ENCODE results near the gene AGRP. TPM values are rescaled to one million over a fixed set of nuclear protein-coding genes. Genes with fewer than 3 reads are reported as not detected.

The AGRP gene
- total RNA-seq, 4 donors from 2014 or later, result not detected

DNA sequence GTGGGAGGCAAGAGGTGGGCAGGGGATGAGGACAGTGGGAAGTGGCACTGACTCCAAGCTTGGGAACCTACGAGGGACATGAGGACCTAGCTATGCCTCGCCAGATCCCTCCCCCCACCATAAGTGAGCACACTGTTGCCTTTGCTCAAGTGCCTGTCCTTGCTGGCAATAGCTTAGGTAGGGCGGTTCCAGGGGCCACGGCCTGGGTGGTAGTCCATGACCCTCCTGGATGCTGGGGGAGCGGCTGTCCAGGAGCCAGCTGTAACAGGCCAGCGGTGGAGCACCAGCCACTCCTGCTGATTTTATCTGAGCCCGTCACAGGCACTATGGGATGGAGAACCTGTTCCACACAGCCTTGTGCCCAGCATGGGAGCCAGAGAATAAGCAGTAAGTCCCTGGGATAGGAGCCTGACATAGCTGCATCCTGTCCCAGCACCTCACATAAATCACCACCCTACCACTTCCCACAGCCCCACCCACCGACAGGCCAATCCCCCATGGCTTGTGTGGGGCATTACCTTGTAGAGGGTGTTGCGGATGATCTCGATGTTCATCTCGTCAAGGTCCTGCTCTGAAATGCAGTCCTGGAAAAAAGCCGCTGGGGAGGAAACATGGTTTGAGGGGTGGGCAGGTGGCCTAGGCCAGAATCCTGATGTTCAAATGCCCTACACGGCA is 40.6 kb downstream of the AGRP start:
- intact Hi-C loops (cut with DNase I; ENCODE audit: low total_unique reads) (no loop called here), in situ Hi-C loops (cut with MboI; ENCODE audit: low pct_ligation_motif_present in 1 of 4, low pct_unique_long_range_greater_than_20kb in 1 of 4, low sequenced_read_pairs in 3 of 4) (no loop called here)
- H3K4me3 ChIP-seq, result no peak overlapping the region
- DNase-seq, result no peak
- 78 to 80% methylated on average over 3 to 13 of the region's 13 CpGs for WGBS, 2 donors (ENCODE audit: low coverage in 1 of 2)
- peak overlapping the region; percentile 83 to 90 (median 86) for H3K27ac ChIP-seq
- TF ChIP-seq POLR2AphosphoS5 (IDR thresholded peaks at IDR 0.05) (no peak), EP300 (IDR thresholded peaks at IDR 0.05; ENCODE audit: low read depth) (no peak), POLR2A (IDR thresholded peaks at IDR 0.05) (no peak)
- TF ChIP-seq, protein P1, sequence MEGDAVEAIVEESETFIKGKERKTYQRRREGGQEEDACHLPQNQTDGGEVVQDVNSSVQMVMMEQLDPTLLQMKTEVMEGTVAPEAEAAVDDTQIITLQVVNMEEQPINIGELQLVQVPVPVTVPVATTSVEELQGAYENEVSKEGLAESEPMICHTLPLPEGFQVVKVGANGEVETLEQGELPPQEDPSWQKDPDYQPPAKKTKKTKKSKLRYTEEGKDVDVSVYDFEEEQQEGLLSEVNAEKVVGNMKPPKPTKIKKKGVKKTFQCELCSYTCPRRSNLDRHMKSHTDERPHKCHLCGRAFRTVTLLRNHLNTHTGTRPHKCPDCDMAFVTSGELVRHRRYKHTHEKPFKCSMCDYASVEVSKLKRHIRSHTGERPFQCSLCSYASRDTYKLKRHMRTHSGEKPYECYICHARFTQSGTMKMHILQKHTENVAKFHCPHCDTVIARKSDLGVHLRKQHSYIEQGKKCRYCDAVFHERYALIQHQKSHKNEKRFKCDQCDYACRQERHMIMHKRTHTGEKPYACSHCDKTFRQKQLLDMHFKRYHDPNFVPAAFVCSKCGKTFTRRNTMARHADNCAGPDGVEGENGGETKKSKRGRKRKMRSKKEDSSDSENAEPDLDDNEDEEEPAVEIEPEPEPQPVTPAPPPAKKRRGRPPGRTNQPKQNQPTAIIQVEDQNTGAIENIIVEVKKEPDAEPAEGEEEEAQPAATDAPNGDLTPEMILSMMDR (IDR thresholded peaks at IDR 0.05), result no peak
- H3K9me3 ChIP-seq, result no peaks in the 10 kb centered on the region
- H3K27me3 ChIP-seq, result no peaks in the 10 kb centered on the region
- peaks cover 65 to 75% (median 71%) of the 10 kb centered on the region in 4 donors for H3K4me1 ChIP-seq
- H3K36me3 ChIP-seq, result peaks cover 0 to 14% (median under 1%) of the 10 kb centered on the region in 4 donors

DNA sequence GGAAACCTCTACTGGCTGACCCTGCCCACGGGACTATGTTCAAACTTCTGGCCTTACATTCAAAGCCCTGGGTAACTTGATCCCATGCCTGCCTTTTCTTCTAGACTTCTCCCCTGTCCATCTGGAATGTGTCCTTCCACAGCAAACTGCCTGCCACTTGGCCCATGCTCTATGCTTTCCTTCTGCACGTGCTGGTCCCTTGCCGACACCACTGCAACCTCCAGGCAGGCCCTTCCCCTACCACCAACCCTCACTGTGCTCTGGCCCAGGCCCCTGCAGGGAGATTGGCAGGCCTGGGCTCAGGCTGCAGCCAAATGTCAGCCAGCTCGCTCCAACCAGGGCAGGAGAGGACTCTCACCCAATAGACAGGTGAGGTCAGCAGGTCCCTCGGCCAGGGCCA is 41.4 kb downstream of the AGRP start:
- WGBS, 2 donors (ENCODE audit: low coverage in 1 of 2), result 20 to 64% methylated on average over 1 to 5 of the region's 5 CpGs
- Histone ChIP-seq H3K27me3 (no peaks in the 10 kb centered on the region), H3K27ac (peak overlapping the region; percentile 83 to 90 (median 86)), H3K4me1 (peaks cover 59 to 67% (median 63%) of the 10 kb centered on the region in 4 donors), H3K9me3 (no peaks in the 10 kb centered on the region), H3K4me3 (no peak overlapping the region), H3K36me3 (peaks cover 0 to 19% (median 2%) of the 10 kb centered on the region in 4 donors)
- TF ChIP-seq POLR2A (IDR thresholded peaks at IDR 0.05) (no peak), POLR2AphosphoS5 (IDR thresholded peaks at IDR 0.05) (no peak), EP300 (IDR thresholded peaks at IDR 0.05; ENCODE audit: low read depth) (no peak)
- TF ChIP-seq, protein P1 (IDR thresholded peaks at IDR 0.05), result no peak
- intact Hi-C loops (cut with DNase I; ENCODE audit: low total_unique reads) (no loop called here), in situ Hi-C loops (cut with MboI; ENCODE audit: low pct_ligation_motif_present in 1 of 4, low pct_unique_long_range_greater_than_20kb in 1 of 4, low sequenced_read_pairs in 3 of 4) (no loop called here)
- DNase-seq, result no peak

DNA sequence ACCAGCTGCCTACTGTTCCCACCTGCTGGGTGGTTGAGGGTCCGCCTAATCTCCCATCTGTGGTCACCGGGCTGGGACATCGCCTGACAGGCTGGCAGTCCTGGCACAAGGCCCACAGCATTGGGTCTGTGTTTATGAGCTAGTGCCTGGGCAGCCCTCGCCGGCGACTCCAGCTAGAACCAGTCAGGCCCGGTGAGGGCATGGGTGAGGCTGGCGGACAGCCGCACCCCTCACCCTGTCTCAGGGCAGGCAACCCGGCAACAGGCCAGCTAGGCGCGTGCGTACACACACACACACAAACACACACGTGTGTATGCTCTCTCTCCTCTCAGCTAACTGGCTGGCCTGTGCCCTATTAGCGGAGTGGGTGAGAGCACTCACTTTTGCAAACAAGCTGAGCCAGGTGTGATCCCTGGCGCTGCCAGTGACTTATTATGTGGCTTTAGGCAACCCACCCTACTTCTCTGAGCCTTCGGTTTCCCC is 42.0 kb downstream of the AGRP start:
- in situ Hi-C loops (cut with MboI; ENCODE audit: low pct_ligation_motif_present in 1 of 4, low pct_unique_long_range_greater_than_20kb in 1 of 4, low sequenced_read_pairs in 3 of 4) (no loop called here), intact Hi-C loops (cut with DNase I; ENCODE audit: low total_unique reads) (no loop called here)
- WGBS, 2 donors (ENCODE audit: low coverage in 1 of 2), result 51 to 58% methylated on average over 3 to 13 of the region's 17 CpGs
- Histone ChIP-seq H3K9me3 (no peaks in the 10 kb centered on the region), H3K36me3 (peaks cover 0 to 22% (median 2%) of the 10 kb centered on the region in 4 donors), H3K27ac (peak overlapping the region; percentile 86 to 90 (median 86)), H3K4me3 (no peak overlapping the region), H3K27me3 (no peaks in the 10 kb centered on the region), H3K4me1 (peaks cover 53 to 61% (median 57%) of the 10 kb centered on the region in 4 donors)
- peak; percentile 95 for DNase-seq
- TF ChIP-seq EP300 (IDR thresholded peaks at IDR 0.05; ENCODE audit: low read depth), result peak; percentile 96
- TF ChIP-seq, protein P1 (IDR thresholded peaks at IDR 0.05), result no peak
- TF ChIP-seq POLR2A (IDR thresholded peaks at IDR 0.05), result peak; percentile 67
- peak; percentile 78 to 92 (median 91) for TF ChIP-seq POLR2AphosphoS5 (IDR thresholded peaks at IDR 0.05)

DNA sequence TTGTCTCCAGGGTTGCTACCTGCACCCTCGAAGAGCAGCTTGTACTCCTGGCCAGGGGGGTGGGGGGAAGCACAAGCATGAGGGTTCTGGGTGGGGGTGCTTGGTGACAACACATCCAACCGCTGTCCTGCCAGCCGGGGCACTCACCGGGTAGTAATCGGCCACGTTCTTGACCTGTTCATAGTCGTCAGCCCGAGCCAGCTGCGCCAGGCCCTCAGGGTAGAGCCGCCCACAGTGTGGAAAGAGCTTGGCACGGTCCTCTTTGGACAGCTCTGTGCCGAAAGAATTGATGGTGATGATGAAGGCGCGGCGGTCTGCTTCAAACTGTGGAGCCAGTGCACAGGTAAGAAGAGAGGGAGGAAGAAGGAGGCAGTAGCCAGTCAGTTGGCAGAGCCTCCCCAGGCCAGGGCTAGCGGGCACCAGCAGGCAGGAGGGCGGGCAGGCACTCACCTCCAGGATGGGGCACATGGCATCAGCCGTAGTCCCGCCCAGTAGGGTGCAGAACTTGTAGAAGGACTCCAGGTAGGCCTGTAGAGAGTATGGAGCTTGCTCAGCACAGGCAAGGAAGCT is 44.4 kb downstream of the AGRP start:
- H3K27me3 ChIP-seq, result no peaks in the 10 kb centered on the region
- peak overlapping the region; percentile 86 to 90 (median 86) for H3K27ac ChIP-seq
- H3K4me1 ChIP-seq, result peaks cover 30 to 37% (median 34%) of the 10 kb centered on the region in 4 donors
- no peaks in the 10 kb centered on the region for H3K9me3 ChIP-seq
- no peak for DNase-seq
- intact Hi-C loops (cut with DNase I; ENCODE audit: low total_unique reads), result no loop called here
- H3K36me3 ChIP-seq, result peaks cover 0 to 22% (median 2%) of the 10 kb centered on the region in 4 donors
- WGBS, 2 donors (ENCODE audit: low coverage in 1 of 2), result 98% methylated on average over 16 of the region's 19 CpGs; no CpG with 5 or more reads in 1 of the 2 donors
- in situ Hi-C loops (cut with MboI; ENCODE audit: low pct_ligation_motif_present in 1 of 4, low pct_unique_long_range_greater_than_20kb in 1 of 4, low sequenced_read_pairs in 3 of 4), result no loop called here
- TF ChIP-seq, protein P1 (IDR thresholded peaks at IDR 0.05), result no peak
- TF ChIP-seq POLR2A (IDR thresholded peaks at IDR 0.05) (no peak), POLR2AphosphoS5 (IDR thresholded peaks at IDR 0.05) (peak in 1 of 3 donors; percentile 26), EP300 (IDR thresholded peaks at IDR 0.05; ENCODE audit: low read depth) (no peak)
- H3K4me3 ChIP-seq, result no peak overlapping the region

All from transverse colon (tissue), 4 donors.